Panc1 (cell line): ENCODE measurements around the gene GRID2. TPM values are rescaled to one million over a fixed set of nuclear protein-coding genes. Genes with fewer than 3 reads are reported as not detected.

Experiments used
- ATAC-seq: fragments of 200-7000 bp; cut with Tn5 transposase; 2 replicates; pipeline ENCODE4 v1.9.1; 2020; ENCODE audit warnings: mild to moderate bottlenecking, moderate library complexity
- BruUV-seq: library from RNA; stranded (reverse); fragments of 400-500 nt; replicated peaks from 2 replicates; lab custom pipeline; 2021; lab: Mats Ljungman, UMichigan
- CTCF ChIA-PET: fragments of 300-600 bp; sonication (Branson Sonifier 250); formaldehyde crosslinking; loops from one replicate; lab custom pipeline; 2022; ENCODE audit warnings: antibody characterized with exemption; lab: Charles Lee
- POLR2A ChIA-PET: fragments of 300-600 bp; sonication (Branson Sonifier 250); formaldehyde crosslinking; loops from one replicate; lab custom pipeline; 2022; ENCODE audit warnings: antibody characterized with exemption; lab: Charles Lee
- DNase-seq: peaks from one replicate; pipeline ENCODE4 v3.0.0-alpha.2; 2010; ENCODE audit warnings: low read depth, low spot score
- H3K27ac ChIP-seq: 2 replicates; pipeline ENCODE4 v1.5.1; 2011; ENCODE audit warnings: mild to moderate bottlenecking, low read length, inconsistent platforms
- H3K27me3 ChIP-seq: fragments of 200-500 bp; sonication (Bioruptor generic); 2 replicates; pipeline ENCODE4 v1.6.0; 2014; ENCODE audit warnings: low read length, inconsistent platforms; ENCODE audit not compliant: control insufficient read depth, insufficient read depth
- H3K36me3 ChIP-seq: fragments of 200-500 bp; sonication (Bioruptor generic); 2 replicates; pipeline ENCODE4 v1.5.1; 2014; ENCODE audit warnings: inconsistent platforms, mild to moderate bottlenecking, low read length, moderate library complexity; ENCODE audit not compliant: control insufficient read depth, insufficient read depth
- H3K4me1 ChIP-seq: 2 replicates; pipeline ENCODE4 v1.5.1; 2011; ENCODE audit warnings: inconsistent platforms, mild to moderate bottlenecking, low read length, moderate library complexity; ENCODE audit not compliant: control insufficient read depth, insufficient read depth
- H3K4me3 ChIP-seq, 2 experiments: 2 replicates each; pipeline ENCODE4 v1.5.1; 2011 to 2012; ENCODE audit warnings: low read depth in 2 of 2, low read length in 2 of 2, mild to moderate bottlenecking in 2 of 2, inconsistent platforms in 1 of 2, moderate library complexity in 1 of 2
- H3K9me3 ChIP-seq: fragments of 200-500 bp; sonication (Bioruptor generic); 2 replicates; pipeline ENCODE4 v1.5.1; 2014; ENCODE audit warnings: low read depth, mild to moderate bottlenecking, inconsistent platforms, low read length, moderate library complexity; ENCODE audit not compliant: control insufficient read depth, insufficient read depth
- POLR2AphosphoS5 ChIP-seq: IDR thresholded peaks from 2 replicates; pipeline ENCODE4 v1.6.1; 2012; ENCODE audit warnings: mild to moderate bottlenecking, low read depth, low read length, moderate library complexity
- SIN3A ChIP-seq: IDR thresholded peaks from 2 replicates; pipeline ENCODE4 v1.6.1; 2012; ENCODE audit warnings: low read depth, mild to moderate bottlenecking, low read length, moderate library complexity, borderline replicate concordance; ENCODE audit not compliant: insufficient read depth
- TCF7L2 ChIP-seq: IDR thresholded peaks from 2 replicates; pipeline ENCODE4 v1.6.1; 2011; ENCODE audit warnings: mild to moderate bottlenecking, low read depth, low read length, inconsistent platforms
- in situ Hi-C: cut with HindIII; loops from 2 replicates; pipeline ENCODE4 v1.10.0; 2016; ENCODE audit warnings: low sequenced_read_pairs, low pct_unique_long_range_greater_than_20kb
- intact Hi-C: fragments of 100-400 bp; cut with micrococcal nuclease; formaldehyde crosslinking; loops from one replicate; pipeline ENCODE4 v1.10.0; 2022; ENCODE audit not compliant: unreplicated experiment
- total RNA-seq: library from RNA; stranded (reverse); gene quantifications from one replicate; pipeline ENCODE4 v1.2.1, GENCODE V29; 2021; ENCODE audit not compliant: unreplicated experiment
- TF ChIP-seq, protein P1 (sequence below): fragments of 450-650 bp; IDR thresholded peaks from 2 replicates; pipeline ENCODE4 v1.5.1; 2017; ENCODE audit warnings: mild to moderate bottlenecking
- TF ChIP-seq, protein P2 (sequence below), 2 experiments: IDR thresholded peaks; 2 replicates each; pipeline ENCODE4 v1.6.1; 2011 to 2012; ENCODE audit warnings: low read depth in 2 of 2, control low read depth in 1 of 2, low read length in 1 of 2, mild to moderate bottlenecking in 1 of 2, moderate library complexity in 1 of 2; ENCODE audit not compliant: insufficient read depth in 1 of 2

Gene GRID2
- total RNA-seq, 1 experiment from 2014 or later: 0.08 TPM

- Histone ChIP-seq H3K4me3 (no peak overlapping the region), H3K36me3 (no peaks in the 10 kb centered on the region), H3K27me3 (no peaks in the 10 kb centered on the region), H3K4me1 (no peaks in the 10 kb centered on the region), H3K27ac (no peak overlapping the region), H3K9me3 (no peaks in the 10 kb centered on the region)
- ChIA-PET CTCF (no interaction called here), POLR2A (no interaction called here)
- TF ChIP-seq TCF7L2 (no peak), SIN3A (no peak), POLR2AphosphoS5 (no peak)
- TF ChIP-seq, protein P1, sequence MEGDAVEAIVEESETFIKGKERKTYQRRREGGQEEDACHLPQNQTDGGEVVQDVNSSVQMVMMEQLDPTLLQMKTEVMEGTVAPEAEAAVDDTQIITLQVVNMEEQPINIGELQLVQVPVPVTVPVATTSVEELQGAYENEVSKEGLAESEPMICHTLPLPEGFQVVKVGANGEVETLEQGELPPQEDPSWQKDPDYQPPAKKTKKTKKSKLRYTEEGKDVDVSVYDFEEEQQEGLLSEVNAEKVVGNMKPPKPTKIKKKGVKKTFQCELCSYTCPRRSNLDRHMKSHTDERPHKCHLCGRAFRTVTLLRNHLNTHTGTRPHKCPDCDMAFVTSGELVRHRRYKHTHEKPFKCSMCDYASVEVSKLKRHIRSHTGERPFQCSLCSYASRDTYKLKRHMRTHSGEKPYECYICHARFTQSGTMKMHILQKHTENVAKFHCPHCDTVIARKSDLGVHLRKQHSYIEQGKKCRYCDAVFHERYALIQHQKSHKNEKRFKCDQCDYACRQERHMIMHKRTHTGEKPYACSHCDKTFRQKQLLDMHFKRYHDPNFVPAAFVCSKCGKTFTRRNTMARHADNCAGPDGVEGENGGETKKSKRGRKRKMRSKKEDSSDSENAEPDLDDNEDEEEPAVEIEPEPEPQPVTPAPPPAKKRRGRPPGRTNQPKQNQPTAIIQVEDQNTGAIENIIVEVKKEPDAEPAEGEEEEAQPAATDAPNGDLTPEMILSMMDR: no peak
- TF ChIP-seq, protein P2, sequence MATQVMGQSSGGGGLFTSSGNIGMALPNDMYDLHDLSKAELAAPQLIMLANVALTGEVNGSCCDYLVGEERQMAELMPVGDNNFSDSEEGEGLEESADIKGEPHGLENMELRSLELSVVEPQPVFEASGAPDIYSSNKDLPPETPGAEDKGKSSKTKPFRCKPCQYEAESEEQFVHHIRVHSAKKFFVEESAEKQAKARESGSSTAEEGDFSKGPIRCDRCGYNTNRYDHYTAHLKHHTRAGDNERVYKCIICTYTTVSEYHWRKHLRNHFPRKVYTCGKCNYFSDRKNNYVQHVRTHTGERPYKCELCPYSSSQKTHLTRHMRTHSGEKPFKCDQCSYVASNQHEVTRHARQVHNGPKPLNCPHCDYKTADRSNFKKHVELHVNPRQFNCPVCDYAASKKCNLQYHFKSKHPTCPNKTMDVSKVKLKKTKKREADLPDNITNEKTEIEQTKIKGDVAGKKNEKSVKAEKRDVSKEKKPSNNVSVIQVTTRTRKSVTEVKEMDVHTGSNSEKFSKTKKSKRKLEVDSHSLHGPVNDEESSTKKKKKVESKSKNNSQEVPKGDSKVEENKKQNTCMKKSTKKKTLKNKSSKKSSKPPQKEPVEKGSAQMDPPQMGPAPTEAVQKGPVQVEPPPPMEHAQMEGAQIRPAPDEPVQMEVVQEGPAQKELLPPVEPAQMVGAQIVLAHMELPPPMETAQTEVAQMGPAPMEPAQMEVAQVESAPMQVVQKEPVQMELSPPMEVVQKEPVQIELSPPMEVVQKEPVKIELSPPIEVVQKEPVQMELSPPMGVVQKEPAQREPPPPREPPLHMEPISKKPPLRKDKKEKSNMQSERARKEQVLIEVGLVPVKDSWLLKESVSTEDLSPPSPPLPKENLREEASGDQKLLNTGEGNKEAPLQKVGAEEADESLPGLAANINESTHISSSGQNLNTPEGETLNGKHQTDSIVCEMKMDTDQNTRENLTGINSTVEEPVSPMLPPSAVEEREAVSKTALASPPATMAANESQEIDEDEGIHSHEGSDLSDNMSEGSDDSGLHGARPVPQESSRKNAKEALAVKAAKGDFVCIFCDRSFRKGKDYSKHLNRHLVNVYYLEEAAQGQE (IDR thresholded peaks at IDR 0.05; ENCODE audit: insufficient read depth in 1 of 2, low read depth in 2 of 2, low read length in 1 of 2): no peak
- no TSS peak for BruUV-seq
- in situ Hi-C loops: no loop called here
- intact Hi-C loops: no loop called here
- ATAC-seq (no peak), DNase-seq (no peak)
Observed at GRCh38 chr4:93373893-93374860, 1070.4 kb downstream of the GRID2 start.

DNA sequence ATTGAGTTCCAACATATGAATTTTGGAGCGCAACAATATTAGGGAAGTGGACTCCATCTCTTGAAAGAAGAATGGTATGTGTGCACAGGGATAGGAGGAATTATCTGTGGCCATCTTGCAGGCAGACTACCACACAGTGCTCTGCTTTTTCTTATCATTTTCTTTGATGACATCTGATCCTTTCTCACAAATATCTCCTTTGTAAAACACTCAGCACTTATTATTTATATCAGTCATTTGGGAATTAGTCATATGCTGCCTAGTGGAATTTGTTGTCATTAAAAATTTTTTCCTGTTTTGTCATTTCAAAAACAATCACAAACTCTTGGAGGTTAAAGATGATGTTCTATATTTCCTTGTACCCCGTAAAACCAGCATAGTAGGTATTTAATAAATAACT is 1080.5 kb downstream of the GRID2 start:
- CTCF ChIA-PET: no interaction called here
- BruUV-seq: no TSS peak
- POLR2A ChIA-PET: no interaction called here
- intact Hi-C loops: no loop called here
- H3K4me1 ChIP-seq: no peaks in the 10 kb centered on the region
- H3K27ac ChIP-seq: no peak overlapping the region
- in situ Hi-C loops: no loop called here
- no peaks in the 10 kb centered on the region for H3K36me3 ChIP-seq
- DNase-seq: no peak
- TF ChIP-seq, protein P1: no peak
- TF ChIP-seq SIN3A (no peak), TCF7L2 (no peak), POLR2AphosphoS5 (no peak)
- TF ChIP-seq, protein P2 (IDR thresholded peaks at IDR 0.05; ENCODE audit: insufficient read depth in 1 of 2, low read depth in 2 of 2, low read length in 1 of 2): no peak
- H3K4me3 ChIP-seq: no peak overlapping the region
- H3K9me3 ChIP-seq: no peaks in the 10 kb centered on the region
- no peak for ATAC-seq
- H3K27me3 ChIP-seq: no peaks in the 10 kb centered on the region
